Stomach (tissue), 4 donors: Measurements from ENCODE around the gene FARS2.

ENCODE experiments used
- CTCF ChIP-seq, 7 experiments: fragments of 450-650 bp in 4 of 7; fragments of 200-600 bp in 3 of 7; sonication (generic) in 3 of 7; IDR thresholded peaks; one replicate each; pipeline ENCODE4 v1.5.1; 2016 to 2019; ENCODE audit warnings: antibody characterized with exemption in 7 of 7, control low read depth in 2 of 7, mild to moderate bottlenecking in 1 of 7
- EP300 ChIP-seq: sonication (generic); formaldehyde crosslinking; IDR thresholded peaks from one replicate; pipeline ENCODE4 v1.6.1; 2017; ENCODE audit warnings: antibody characterized with exemption
- POLR2A ChIP-seq, 4 donors: fragments of 450-650 bp; IDR thresholded peaks; one replicate each; pipeline ENCODE4 v1.6.1; 2016; ENCODE audit warnings: antibody characterized with exemption in 4 of 4, control low read depth in 2 of 4, mild to moderate bottlenecking in 1 of 4, moderate library complexity in 1 of 4

GRCh38 chr6:5411414-5411813 lies 150.1 kb downstream of the FARS2 start:
- TF ChIP-seq CTCF (IDR thresholded peaks at IDR 0.05) (no peak), POLR2A (IDR thresholded peaks at IDR 0.05) (no peak), EP300 (no peak)
